Neural cell (in vitro differentiated cells): Measurements from ENCODE around the gene CPNE9. TPM values are rescaled to one million over a fixed set of nuclear protein-coding genes. Genes with fewer than 3 reads are reported as not detected.

Experiments
- H2AFZ ChIP-seq: fragments of 200-600, 300-800 bp; sonication (generic), shearing (Covaris generic); 2 replicates; pipeline ENCODE4 v1.6.0; 2014; ENCODE audit warnings: low read depth, mild to moderate bottlenecking, antibody characterized with exemption, low read length, moderate library complexity
- H3F3A ChIP-seq: fragments of 200-600 bp; shearing (Covaris generic); 2 replicates; pipeline ENCODE4 v1.6.1; 2016; ENCODE audit warnings: mild to moderate bottlenecking, moderate library complexity, mixed read lengths, antibody characterized with exemption, low read length; ENCODE audit not compliant: insufficient read depth, poor library complexity, severe bottlenecking
- H3K27ac ChIP-seq: fragments of 200-600, 300-800 bp; sonication (generic), shearing (Covaris generic); 2 replicates; pipeline ENCODE4 v1.5.1; 2014; ENCODE audit warnings: mild to moderate bottlenecking, low read length, moderate library complexity
- H3K27me3 ChIP-seq: fragments of 300-800, 200-600 bp; sonication (generic), shearing (Covaris generic); 2 replicates; pipeline ENCODE4 v1.6.0; 2014; ENCODE audit warnings: mild to moderate bottlenecking, low read depth, low read length, moderate library complexity; ENCODE audit not compliant: insufficient read depth
- H3K36me3 ChIP-seq: fragments of 300-800, 200-600 bp; sonication (generic), shearing (Covaris generic); 2 replicates; pipeline ENCODE4 v1.5.1; 2014; ENCODE audit warnings: mild to moderate bottlenecking, antibody characterized with exemption, low read length, moderate library complexity; ENCODE audit not compliant: insufficient read depth
- H3K4me2 ChIP-seq: fragments of 300-800, 200-600 bp; sonication (generic), shearing (Covaris generic); 2 replicates; pipeline ENCODE4 v1.6.0; 2014; ENCODE audit warnings: mild to moderate bottlenecking, low read length
- H3K4me3 ChIP-seq: fragments of 300-800, 200-600 bp; sonication (generic), shearing (Covaris generic); 2 replicates; pipeline ENCODE4 v1.5.1; 2014; ENCODE audit warnings: mild to moderate bottlenecking, low read length, moderate library complexity
- H3K79me2 ChIP-seq: fragments of 200-600 bp; shearing (Covaris generic); replicated peaks from 2 replicates; pipeline ENCODE4 v1.6.0; 2014; ENCODE audit warnings: mild to moderate bottlenecking, low read length, moderate library complexity; ENCODE audit not compliant: insufficient read depth
- H3K9ac ChIP-seq: fragments of 300-800, 200-600 bp; sonication (generic), shearing (Covaris generic); 2 replicates; pipeline ENCODE4 v1.6.1; 2016; ENCODE audit warnings: mild to moderate bottlenecking, low read length, mixed read lengths
- H3K9me2 ChIP-seq: fragments of 200-600 bp; shearing (Covaris generic); 2 replicates; pipeline ENCODE4 v1.6.1; 2016; ENCODE audit warnings: mild to moderate bottlenecking, low read length, mixed read lengths; ENCODE audit not compliant: insufficient read depth
- H3K9me3 ChIP-seq: fragments of 200-600, 300-800 bp; sonication (generic), shearing (Covaris generic); 2 replicates; pipeline ENCODE4 v1.6.1; 2016; ENCODE audit warnings: mild to moderate bottlenecking, mixed run types, low read length, moderate library complexity, mixed read lengths
- H4K20me1 ChIP-seq: fragments of 200-600 bp; shearing (Covaris generic); 2 replicates; pipeline ENCODE4 v1.6.1; 2016; ENCODE audit warnings: mild to moderate bottlenecking, mixed run types; ENCODE audit not compliant: insufficient read depth
- CTCF ChIP-seq: fragments of 450-650 bp; IDR thresholded peaks from 2 replicates; pipeline ENCODE4 v1.5.1; 2014; ENCODE audit warnings: antibody characterized with exemption, mild to moderate bottlenecking, moderate library complexity; ENCODE audit not compliant: poor library complexity, severe bottlenecking
- EP300 ChIP-seq: fragments of 450-650 bp; conservative IDR thresholded peaks from 2 replicates; pipeline ENCODE4 v1.6.1; 2014; ENCODE audit warnings: antibody characterized with exemption, mild to moderate bottlenecking, moderate library complexity; ENCODE audit not compliant: poor library complexity, severe bottlenecking
- EZH2 ChIP-seq: fragments of 200-600, 300-800 bp; shearing (Covaris generic), sonication (generic); IDR thresholded peaks from 2 replicates; pipeline ENCODE4 v1.6.1; 2014; ENCODE audit warnings: antibody characterized with exemption, low read length, borderline replicate concordance, mild to moderate bottlenecking; ENCODE audit not compliant: insufficient read depth, poor library complexity, severe bottlenecking
- MXI1 ChIP-seq: fragments of 450-650 bp; conservative IDR thresholded peaks from 2 replicates; pipeline ENCODE4 v1.6.1; 2014; ENCODE audit warnings: antibody characterized with exemption, mild to moderate bottlenecking; ENCODE audit not compliant: poor library complexity, severe bottlenecking
- POLR2AphosphoS5 ChIP-seq: IDR thresholded peaks from 2 replicates; pipeline ENCODE4 v1.6.1; 2012
- RAD21 ChIP-seq: fragments of 450-650 bp; conservative IDR thresholded peaks from 2 replicates; pipeline ENCODE4 v1.6.1; 2014; ENCODE audit warnings: antibody characterized with exemption, mild to moderate bottlenecking, moderate library complexity
- REST ChIP-seq: IDR thresholded peaks from 2 replicates; pipeline ENCODE4 v1.6.1; 2012; ENCODE audit warnings: borderline replicate concordance
- SMC3 ChIP-seq: fragments of 450-650 bp; conservative IDR thresholded peaks from 2 replicates; pipeline ENCODE4 v1.6.1; 2014; ENCODE audit warnings: antibody characterized with exemption, mild to moderate bottlenecking, moderate library complexity; ENCODE audit not compliant: poor library complexity
- TAF1 ChIP-seq: IDR thresholded peaks from 2 replicates; pipeline ENCODE4 v1.6.1; 2012; ENCODE audit warnings: low read depth
- polyA plus RNA-seq: library from polyadenylated mRNA; depleted of rRNA; stranded (reverse); fragments of >200 nt; gene quantifications from 2 replicates; pipeline ENCODE4 v1.2.3, GENCODE V29; 2014

Gene CPNE9
- polyA plus RNA-seq, 1 donor from 2014 or later: 0.32 TPM

GRCh38 chr3:9749296-9749644 is 45.6 kb downstream of the CPNE9 start:
- Histone ChIP-seq H2AFZ (peak overlapping the region; percentile 85), H3K9me2 (no peaks in the 10 kb centered on the region), H3K9me3 (no peaks in the 10 kb centered on the region), H3K4me3 (peak overlapping the region; percentile 89), H3K36me3 (peaks cover 4% of the 10 kb centered on the region), H3K79me2 (peaks cover 18% of the 10 kb centered on the region), H3K4me2 (peak overlapping the region; percentile 99), H4K20me1 (no peaks in the 10 kb centered on the region), H3K27me3 (no peaks in the 10 kb centered on the region), H3K27ac (peak overlapping the region; percentile 85), H3K9ac (peak overlapping the region; percentile 80), H3F3A (peaks cover 4% of the 10 kb centered on the region)
- no peak for TF ChIP-seq CTCF
- TF ChIP-seq MXI1: no peak
- TF ChIP-seq EZH2: no peak
- no peak for TF ChIP-seq RAD21
- no peak for TF ChIP-seq TAF1
- TF ChIP-seq POLR2AphosphoS5: no peak
- no peak for TF ChIP-seq EP300
- TF ChIP-seq REST: no peak
- no peak for TF ChIP-seq SMC3

- H3K9me2 ChIP-seq: no peaks in the 10 kb centered on the region
- no peaks in the 10 kb centered on the region for H4K20me1 ChIP-seq
- peak within 1 kb of the TSS; percentile 85 for H3K27ac ChIP-seq
- peaks cover 4% of the 10 kb centered on the region for H3K36me3 ChIP-seq
- TF ChIP-seq MXI1 (peak; percentile 75), RAD21 (no peak), SMC3 (peak; percentile 27), EP300 (peak; percentile 32), EZH2 (no peak), REST (peak; percentile 88), CTCF (peak; percentile 25), POLR2AphosphoS5 (peak; percentile 83), TAF1 (peak; percentile 72)
- H3K79me2 ChIP-seq: peaks cover 18% of the 10 kb centered on the region
- H3K4me2 ChIP-seq: peak within 1 kb of the TSS; percentile 99
- no peaks in the 10 kb centered on the region for H3K27me3 ChIP-seq
- peak within 1 kb of the TSS; percentile 85 for H2AFZ ChIP-seq
- H3F3A ChIP-seq: peaks cover 4% of the 10 kb centered on the region
- peak within 1 kb of the TSS; percentile 80 for H3K9ac ChIP-seq
- peak within 1 kb of the TSS; percentile 89 for H3K4me3 ChIP-seq
- no peaks in the 10 kb centered on the region for H3K9me3 ChIP-seq
These were observed 46.3 kb downstream of the CPNE9 start, which contains the start of gene OGG1 for GRCh38 chr3:9749645-9750555. Gene OGG1 (plus strand): TSS chr3:9749952. CDS start chr3:9750287, 335 bp downstream.
